ENCODE data around the gene DNM3. TPM values are rescaled to one million over a fixed set of nuclear protein-coding genes. Genes with fewer than 3 reads are reported as not detected.

DNM3 gene
- polyA plus RNA-seq, 1 of the 3 experiments (the other 2 are of a cell fraction): 0.43 TPM

- Histone ChIP-seq H4K20me1 (ENCODE audit: insufficient read depth) (no peaks in the 10 kb centered on the region), H3K9me2 (no peaks in the 10 kb centered on the region), H3K9ac (peak within 1 kb of the TSS; percentile 96), H3K79me2 (ENCODE audit: insufficient read depth) (peaks cover 31% of the 10 kb centered on the region), H3K27me3 (ENCODE audit: insufficient read depth) (no peaks in the 10 kb centered on the region), H3K4me2 (peak within 1 kb of the TSS; percentile 77), H3K36me3 (replicated peaks in 1 of 2; ENCODE audit: control insufficient read depth in 1 of 2, insufficient read depth in 2 of 2, low read length in 1 of 2) (peaks cover 11 to 16% of the 10 kb centered on the region in 2 experiments), H3F3A (replicated peaks; ENCODE audit: insufficient read depth) (no peaks in the 10 kb centered on the region), H3K9me3 (no peaks in the 10 kb centered on the region), H3K27ac (ENCODE audit: low read depth in 2 of 2, low read length in 1 of 2) (peak within 1 kb of the TSS; percentile 45 to 73; a peak in 3 of 4 replicates), H3K4me1 (ENCODE audit: control insufficient read depth in 1 of 2, insufficient read depth in 2 of 2, low read depth in 1 of 2, low read length in 1 of 2) (peaks cover 0 to 12% of the 10 kb centered on the region in 2 experiments; a peak in 3 of 4 replicates), H3K4me3 (ENCODE audit: low read depth in 2 of 2, low read length in 1 of 2) (peak within 1 kb of the TSS; percentile 89 to 99), H2AFZ (ENCODE audit: low read depth) (peak within 1 kb of the TSS; percentile 91)
- DNase-seq: peak; percentile 92
- WGBS (ENCODE audit: low lambda C conversion rate): 10% methylated on average over 34 of the region's 43 CpGs
- ChIA-PET POLR2A (no interaction called here), CTCF (interaction anchor here (0.6 to 2.9 kb wide), 30 partner anchors 8 to 642 kb away, joined by 3 to 21 read pairs (median 4); no protein-coding TSS in a partner anchor)
- TF ChIP-seq RCOR1 (IDR thresholded peaks at IDR 0.05; ENCODE audit: low read length): 0 out of 2 replicates have a peak, but pooled peaks have one; percentile 31
- peak; percentile 16; the same call in 1 of the 2 replicates for TF ChIP-seq NFIC (IDR thresholded peaks at IDR 0.05; ENCODE audit: borderline replicate concordance)
- peak; percentile 77 for TF ChIP-seq SMC3 (IDR thresholded peaks at IDR 0.05; ENCODE audit: low read depth, low read length)
- TF ChIP-seq, protein P1, sequence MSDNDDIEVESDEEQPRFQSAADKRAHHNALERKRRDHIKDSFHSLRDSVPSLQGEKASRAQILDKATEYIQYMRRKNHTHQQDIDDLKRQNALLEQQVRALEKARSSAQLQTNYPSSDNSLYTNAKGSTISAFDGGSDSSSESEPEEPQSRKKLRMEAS (IDR thresholded peaks at IDR 0.05; ENCODE audit: low read depth): peak; percentile 80
- TF ChIP-seq GABPA (IDR thresholded peaks at IDR 0.05; ENCODE audit: low read depth): peak; percentile 89
- TF ChIP-seq REST (IDR thresholded peaks at IDR 0.05; ENCODE audit: low read depth, low read length): 0 out of 2 replicates have a peak, but pooled peaks have one; percentile 4
- peak; percentile 24; the same call in 1 of the 2 replicates for TF ChIP-seq MXI1 (IDR thresholded peaks at IDR 0.05; ENCODE audit: low read depth, low read length)
- no peak for TF ChIP-seq FOSL2 (IDR thresholded peaks at IDR 0.05; ENCODE audit: borderline replicate concordance, low read depth)
- TF ChIP-seq, protein P2, sequence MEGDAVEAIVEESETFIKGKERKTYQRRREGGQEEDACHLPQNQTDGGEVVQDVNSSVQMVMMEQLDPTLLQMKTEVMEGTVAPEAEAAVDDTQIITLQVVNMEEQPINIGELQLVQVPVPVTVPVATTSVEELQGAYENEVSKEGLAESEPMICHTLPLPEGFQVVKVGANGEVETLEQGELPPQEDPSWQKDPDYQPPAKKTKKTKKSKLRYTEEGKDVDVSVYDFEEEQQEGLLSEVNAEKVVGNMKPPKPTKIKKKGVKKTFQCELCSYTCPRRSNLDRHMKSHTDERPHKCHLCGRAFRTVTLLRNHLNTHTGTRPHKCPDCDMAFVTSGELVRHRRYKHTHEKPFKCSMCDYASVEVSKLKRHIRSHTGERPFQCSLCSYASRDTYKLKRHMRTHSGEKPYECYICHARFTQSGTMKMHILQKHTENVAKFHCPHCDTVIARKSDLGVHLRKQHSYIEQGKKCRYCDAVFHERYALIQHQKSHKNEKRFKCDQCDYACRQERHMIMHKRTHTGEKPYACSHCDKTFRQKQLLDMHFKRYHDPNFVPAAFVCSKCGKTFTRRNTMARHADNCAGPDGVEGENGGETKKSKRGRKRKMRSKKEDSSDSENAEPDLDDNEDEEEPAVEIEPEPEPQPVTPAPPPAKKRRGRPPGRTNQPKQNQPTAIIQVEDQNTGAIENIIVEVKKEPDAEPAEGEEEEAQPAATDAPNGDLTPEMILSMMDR (IDR thresholded peaks at IDR 0.05): peak; percentile 86
- no peak for TF ChIP-seq MEF2A (IDR thresholded peaks at IDR 0.05; ENCODE audit: borderline replicate concordance, low read depth)
- peak; percentile 18; the same call in 1 of the 2 replicates for TF ChIP-seq GATA2 (CRISPR knock-in tag; IDR thresholded peaks at IDR 0.05)
- no peak for TF ChIP-seq SIN3A (IDR thresholded peaks at IDR 0.05; ENCODE audit: borderline replicate concordance, low read depth, low read length)
- TF ChIP-seq RXRA (IDR thresholded peaks at IDR 0.05; ENCODE audit: borderline replicate concordance, low read depth): no peak
- TF ChIP-seq FOXM1 (IDR thresholded peaks at IDR 0.05; ENCODE audit: low read depth): no peak; the same call in 1 of the 2 replicates
- no peak for TF ChIP-seq JUND (IDR thresholded peaks at IDR 0.05)
- TF ChIP-seq ELF1 (IDR thresholded peaks at IDR 0.05): peak; percentile 97
- TF ChIP-seq EZH2phosphoT487 (IDR thresholded peaks at IDR 0.05; ENCODE audit: borderline replicate concordance, low read depth): no peak
- no peak; a peak in 1 of 4 replicates for TF ChIP-seq EP300 (IDR thresholded peaks at IDR 0.05; ENCODE audit: borderline replicate concordance in 1 of 2, low read depth in 1 of 2, low read length in 1 of 2)
- TF ChIP-seq RAD21 (IDR thresholded peaks at IDR 0.05; ENCODE audit: low read length): peak; percentile 72
- TF ChIP-seq, protein P3, sequence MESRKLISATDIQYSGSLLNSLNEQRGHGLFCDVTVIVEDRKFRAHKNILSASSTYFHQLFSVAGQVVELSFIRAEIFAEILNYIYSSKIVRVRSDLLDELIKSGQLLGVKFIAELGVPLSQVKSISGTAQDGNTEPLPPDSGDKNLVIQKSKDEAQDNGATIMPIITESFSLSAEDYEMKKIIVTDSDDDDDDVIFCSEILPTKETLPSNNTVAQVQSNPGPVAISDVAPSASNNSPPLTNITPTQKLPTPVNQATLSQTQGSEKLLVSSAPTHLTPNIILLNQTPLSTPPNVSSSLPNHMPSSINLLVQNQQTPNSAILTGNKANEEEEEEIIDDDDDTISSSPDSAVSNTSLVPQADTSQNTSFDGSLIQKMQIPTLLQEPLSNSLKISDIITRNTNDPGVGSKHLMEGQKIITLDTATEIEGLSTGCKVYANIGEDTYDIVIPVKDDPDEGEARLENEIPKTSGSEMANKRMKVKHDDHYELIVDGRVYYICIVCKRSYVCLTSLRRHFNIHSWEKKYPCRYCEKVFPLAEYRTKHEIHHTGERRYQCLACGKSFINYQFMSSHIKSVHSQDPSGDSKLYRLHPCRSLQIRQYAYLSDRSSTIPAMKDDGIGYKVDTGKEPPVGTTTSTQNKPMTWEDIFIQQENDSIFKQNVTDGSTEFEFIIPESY (IDR thresholded peaks at IDR 0.05; ENCODE audit: borderline replicate concordance, low read depth): no peak
- peak; percentile 80 for TF ChIP-seq POLR2AphosphoS5 (IDR thresholded peaks at IDR 0.05; ENCODE audit: low read depth, low read length)
- peak; percentile 90; the same call in 1 of the 2 replicates for TF ChIP-seq TAF1 (IDR thresholded peaks at IDR 0.05; ENCODE audit: borderline replicate concordance, low read depth, low read length)
- TF ChIP-seq PBX3 (IDR thresholded peaks at IDR 0.05): no peak
- TF ChIP-seq CHD2 (IDR thresholded peaks at IDR 0.05; ENCODE audit: low read length, partially characterized antibody): peak; percentile 53
These were observed 602.6 kb downstream of the DNM3 start, which contains the start of gene PIGC for GRCh38 chr1:172443666-172444453. Gene PIGC (minus strand): TSS chr1:172444069. CDS start chr1:172442622, 1,447 bp downstream.
